ENCODE results near the gene FCGBP.
"Not testable (repeated sequence)": the region's sequence is repeated elsewhere in the genome, so short reads cannot be mapped to it uniquely, and the experiment has no call there.

GRCh38 chr19:39897511-39898245, 36.8 kb downstream of the FCGBP start:
- not testable (repeated sequence) for TF ChIP-seq YY1 (IDR thresholded peaks at IDR 0.05; ENCODE audit: insufficient read depth, insufficient read length); ZNF274 (IDR thresholded peaks at IDR 0.05; ENCODE audit: low read depth, low read length)

Measured in NT2/D1 (cell line).